Sigmoid colon (tissue), 7 donors: ENCODE measurements around the gene GIMAP7. TPM values are rescaled to one million over a fixed set of nuclear protein-coding genes. Genes with fewer than 3 reads are reported as not detected.

Experiments used
- DNase-seq: peaks from one replicate; pipeline ENCODE4 v3.0.0-alpha.2; 2019
- H3K27ac ChIP-seq, 4 donors: fragments of 200-600 bp; sonication (generic); one replicate each; pipeline ENCODE4 v1.5.1; 2016 to 2019; ENCODE audit warnings: mild to moderate bottlenecking in 1 of 4
- H3K27me3 ChIP-seq, 3 donors: fragments of 200-600 bp; sonication (generic); one replicate each; pipeline ENCODE4 v1.5.1; 2019; ENCODE audit warnings: mild to moderate bottlenecking in 1 of 3
- H3K36me3 ChIP-seq, 4 donors: fragments of 200-600 bp; sonication (generic); one replicate each; pipeline ENCODE4 v1.5.1; 2016 to 2019
- H3K4me1 ChIP-seq, 4 donors: fragments of 200-600 bp; sonication (generic); one replicate each; pipeline ENCODE4 v1.5.1; 2017 to 2019
- H3K4me3 ChIP-seq, 4 donors: fragments of 200-600 bp; sonication (generic); one replicate each; pipeline ENCODE4 v1.5.1; 2017 to 2019; ENCODE audit warnings: mild to moderate bottlenecking in 2 of 4, moderate library complexity in 1 of 4
- H3K9me3 ChIP-seq, 4 donors: fragments of 200-600 bp in 3 of 4; sonication (generic) in 3 of 4; one replicate each; pipeline versions ENCODE4 v1.5.1 to v1.6.1; 2013 to 2019
- EP300 ChIP-seq, 4 donors: sonication (generic); formaldehyde crosslinking; IDR thresholded peaks; one replicate each; pipeline ENCODE4 v1.6.1; 2017; ENCODE audit warnings: antibody characterized with exemption in 4 of 4
- POLR2A ChIP-seq, 2 donors: fragments of 450-650 bp; IDR thresholded peaks; one replicate each; pipeline ENCODE4 v1.6.1; 2016; ENCODE audit warnings: antibody characterized with exemption in 2 of 2, mild to moderate bottlenecking in 2 of 2, moderate library complexity in 2 of 2
- POLR2AphosphoS5 ChIP-seq, 4 donors: sonication (generic); formaldehyde crosslinking; IDR thresholded peaks; one replicate each; pipeline ENCODE4 v1.6.1; 2017; ENCODE audit warnings: antibody characterized with exemption in 4 of 4
- WGBS, 2 donors: extraction: QIAGEN DNeasy Blood & Tissue Kit; methylation state at CpG; one replicate each; pipeline ENCODE4 v1.1.7; 2013; 5-methylcytosine and 5-hydroxymethylcytosine counted together
- intact Hi-C: fragments of 100-400 bp; cut with DNase I; formaldehyde crosslinking; loops from one replicate; pipeline ENCODE4 v1.15.1; 2023
- polyA plus RNA-seq, 3 donors: library from polyadenylated mRNA; stranded (reverse); fragments of 200-250 nt; gene quantifications; one replicate each; pipeline ENCODE4 v1.2.3, GENCODE V29; 2013
- total RNA-seq, 4 donors: library from RNA; depleted of rRNA; stranded (reverse); fragments of >200 nt; gene quantifications; one replicate each; pipeline ENCODE4 v1.1.0, GENCODE V29; 2016
- TF ChIP-seq, protein P1 (sequence below), 4 experiments: fragments of 450-650 bp in 3 of 4; fragments of 200-600 bp in 1 of 4; IDR thresholded peaks; one replicate each; pipeline ENCODE4 v1.5.1; 2016 to 2019; ENCODE audit warnings: antibody characterized with exemption in 4 of 4, mild to moderate bottlenecking in 3 of 4, moderate library complexity in 2 of 4
- donor health status: healthy with polysubstance abuse.
- donor health status: Bipolar disorder and iron deficiency.
- donor health status: healthy.

Gene GIMAP7
- total and polyA plus RNA-seq, 7 donors: 8.6 to 42.9 (median 12.6) TPM

DNA sequence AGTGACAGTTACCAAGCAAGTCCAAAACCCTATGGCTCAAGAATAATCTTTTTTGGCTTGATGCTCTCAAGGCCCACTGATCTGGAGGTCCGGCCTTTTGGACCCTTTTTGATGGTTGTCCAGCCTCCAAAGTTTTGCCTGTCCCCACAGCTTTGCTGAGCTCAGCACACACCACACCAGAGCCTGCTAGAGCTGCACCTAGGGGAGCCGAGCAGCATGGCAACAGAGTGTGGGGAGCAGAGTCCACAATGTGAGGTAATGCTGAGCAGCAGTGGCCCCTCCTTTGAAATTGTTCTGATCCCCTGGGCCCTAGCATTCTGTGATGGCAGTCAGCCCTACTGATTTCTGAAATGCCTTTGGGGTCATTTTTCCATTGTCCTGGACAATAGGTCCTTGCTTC, 9.3 kb downstream of the GIMAP7 start:
- WGBS, 2 donors: 39 to 69% methylated on average over 2 of the region's 2 CpGs
- no peak for DNase-seq
- Histone ChIP-seq H3K4me1 (no peaks in the 10 kb centered on the region), H3K4me3 (no peak overlapping the region), H3K27ac (no peak overlapping the region), H3K9me3 (peaks cover 0 to 4% (median 0%) of the 10 kb centered on the region in 4 donors), H3K36me3 (no peaks in the 10 kb centered on the region), H3K27me3 (no peaks in the 10 kb centered on the region)
- no peak for TF ChIP-seq POLR2A (IDR thresholded peaks at IDR 0.05)
- TF ChIP-seq, protein P1, sequence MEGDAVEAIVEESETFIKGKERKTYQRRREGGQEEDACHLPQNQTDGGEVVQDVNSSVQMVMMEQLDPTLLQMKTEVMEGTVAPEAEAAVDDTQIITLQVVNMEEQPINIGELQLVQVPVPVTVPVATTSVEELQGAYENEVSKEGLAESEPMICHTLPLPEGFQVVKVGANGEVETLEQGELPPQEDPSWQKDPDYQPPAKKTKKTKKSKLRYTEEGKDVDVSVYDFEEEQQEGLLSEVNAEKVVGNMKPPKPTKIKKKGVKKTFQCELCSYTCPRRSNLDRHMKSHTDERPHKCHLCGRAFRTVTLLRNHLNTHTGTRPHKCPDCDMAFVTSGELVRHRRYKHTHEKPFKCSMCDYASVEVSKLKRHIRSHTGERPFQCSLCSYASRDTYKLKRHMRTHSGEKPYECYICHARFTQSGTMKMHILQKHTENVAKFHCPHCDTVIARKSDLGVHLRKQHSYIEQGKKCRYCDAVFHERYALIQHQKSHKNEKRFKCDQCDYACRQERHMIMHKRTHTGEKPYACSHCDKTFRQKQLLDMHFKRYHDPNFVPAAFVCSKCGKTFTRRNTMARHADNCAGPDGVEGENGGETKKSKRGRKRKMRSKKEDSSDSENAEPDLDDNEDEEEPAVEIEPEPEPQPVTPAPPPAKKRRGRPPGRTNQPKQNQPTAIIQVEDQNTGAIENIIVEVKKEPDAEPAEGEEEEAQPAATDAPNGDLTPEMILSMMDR (IDR thresholded peaks at IDR 0.05): no peak
- intact Hi-C loops: no loop called here

DNA sequence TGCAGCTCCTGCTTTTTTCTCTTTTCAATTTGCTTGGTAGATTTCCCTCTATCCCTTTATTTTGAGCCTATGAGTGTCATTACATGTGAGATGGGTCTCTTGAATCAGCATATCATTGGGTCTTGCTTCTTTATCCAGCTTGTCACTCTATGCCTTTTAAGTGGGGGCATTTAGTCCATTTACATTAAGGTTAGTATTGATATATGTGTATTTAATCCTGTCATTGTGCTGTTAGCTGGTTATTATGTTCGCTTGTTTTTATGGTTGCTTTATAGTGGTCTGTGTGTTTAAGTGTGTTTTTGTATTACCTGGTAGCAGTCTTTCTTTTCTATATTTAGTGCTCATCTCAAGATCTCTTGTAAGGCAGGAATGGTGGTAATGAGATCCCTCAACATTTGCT, 17.0 kb downstream of the GIMAP7 start:
- Histone ChIP-seq H3K36me3 (no peaks in the 10 kb centered on the region), H3K9me3 (peaks cover 0 to 4% (median 1%) of the 10 kb centered on the region in 4 donors), H3K27ac (no peak overlapping the region), H3K4me1 (no peaks in the 10 kb centered on the region), H3K4me3 (no peak overlapping the region), H3K27me3 (no peaks in the 10 kb centered on the region)
- intact Hi-C loops: no loop called here
- TF ChIP-seq EP300 (IDR thresholded peaks at IDR 0.05) (no peak), POLR2A (IDR thresholded peaks at IDR 0.05) (no peak), POLR2AphosphoS5 (IDR thresholded peaks at IDR 0.05) (no peak)
- TF ChIP-seq, protein P1 (IDR thresholded peaks at IDR 0.05): no peak
- WGBS, 2 donors: 58 to 90% methylated on average over 1 of the region's 1 CpG
- no peak for DNase-seq

DNA sequence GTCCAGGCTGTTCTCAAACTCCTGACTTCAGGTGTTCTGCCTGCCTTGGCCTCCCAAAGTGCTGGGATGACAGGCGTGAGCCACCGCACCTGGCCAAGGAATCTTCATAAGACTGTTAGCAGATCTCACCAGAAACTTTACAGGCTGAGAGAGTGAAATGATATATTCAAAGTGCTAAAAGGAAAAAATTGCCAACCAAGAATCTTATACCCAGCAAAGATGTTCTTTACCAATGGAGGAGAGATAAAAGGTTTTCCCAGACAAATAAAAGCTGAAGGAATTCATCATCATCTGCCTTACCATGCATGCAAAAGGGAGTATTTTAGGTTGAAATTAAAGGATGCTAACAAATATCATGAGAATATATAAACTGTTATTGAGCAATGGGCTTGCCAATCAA, 23.6 kb downstream of the GIMAP7 start:
- no peak for DNase-seq
- H3K4me3 ChIP-seq: no peak overlapping the region
- H3K27ac ChIP-seq: no peak overlapping the region
- H3K27me3 ChIP-seq: no peaks in the 10 kb centered on the region
- TF ChIP-seq, protein P1 (IDR thresholded peaks at IDR 0.05): no peak
- TF ChIP-seq POLR2A (IDR thresholded peaks at IDR 0.05) (no peak), POLR2AphosphoS5 (IDR thresholded peaks at IDR 0.05) (no peak), EP300 (IDR thresholded peaks at IDR 0.05) (no peak)
- intact Hi-C loops: no loop called here
- H3K36me3 ChIP-seq: no peaks in the 10 kb centered on the region
- WGBS, 2 donors: 93 to 98% methylated on average over 2 of the region's 2 CpGs
- peaks cover 3 to 19% (median 4%) of the 10 kb centered on the region in 4 donors for H3K9me3 ChIP-seq
- H3K4me1 ChIP-seq: no peaks in the 10 kb centered on the region

DNA sequence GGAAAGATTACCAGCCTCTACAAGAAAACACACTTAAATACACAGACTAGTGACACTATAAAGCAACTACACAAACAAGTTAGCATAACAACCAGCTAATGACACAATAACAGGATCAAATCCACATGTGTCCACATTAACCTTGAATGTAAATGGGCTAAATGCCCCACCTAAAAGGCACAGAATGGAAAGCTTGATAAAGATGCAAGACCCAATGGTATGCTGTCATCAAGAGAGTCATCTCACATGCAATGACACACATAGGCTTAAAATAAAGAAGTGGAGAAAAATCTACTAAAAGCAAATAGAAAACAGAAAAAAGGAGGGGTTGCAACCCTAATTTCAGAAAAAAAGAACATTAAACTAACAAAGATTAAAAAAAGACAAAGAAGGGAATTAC, 38.5 kb downstream of the GIMAP7 start:
- Histone ChIP-seq H3K27me3 (no peaks in the 10 kb centered on the region), H3K27ac (no peak overlapping the region), H3K9me3 (peaks cover 0 to 3% (median 0%) of the 10 kb centered on the region in 4 donors), H3K4me1 (no peaks in the 10 kb centered on the region), H3K4me3 (no peak overlapping the region), H3K36me3 (no peaks in the 10 kb centered on the region)
- no peak for TF ChIP-seq EP300 (IDR thresholded peaks at IDR 0.05)
- no peak for TF ChIP-seq POLR2A (IDR thresholded peaks at IDR 0.05)
- no peak for TF ChIP-seq POLR2AphosphoS5 (IDR thresholded peaks at IDR 0.05)
- TF ChIP-seq, protein P1 (IDR thresholded peaks at IDR 0.05): no peak
- intact Hi-C loops: no loop called here
- DNase-seq: no peak

DNA sequence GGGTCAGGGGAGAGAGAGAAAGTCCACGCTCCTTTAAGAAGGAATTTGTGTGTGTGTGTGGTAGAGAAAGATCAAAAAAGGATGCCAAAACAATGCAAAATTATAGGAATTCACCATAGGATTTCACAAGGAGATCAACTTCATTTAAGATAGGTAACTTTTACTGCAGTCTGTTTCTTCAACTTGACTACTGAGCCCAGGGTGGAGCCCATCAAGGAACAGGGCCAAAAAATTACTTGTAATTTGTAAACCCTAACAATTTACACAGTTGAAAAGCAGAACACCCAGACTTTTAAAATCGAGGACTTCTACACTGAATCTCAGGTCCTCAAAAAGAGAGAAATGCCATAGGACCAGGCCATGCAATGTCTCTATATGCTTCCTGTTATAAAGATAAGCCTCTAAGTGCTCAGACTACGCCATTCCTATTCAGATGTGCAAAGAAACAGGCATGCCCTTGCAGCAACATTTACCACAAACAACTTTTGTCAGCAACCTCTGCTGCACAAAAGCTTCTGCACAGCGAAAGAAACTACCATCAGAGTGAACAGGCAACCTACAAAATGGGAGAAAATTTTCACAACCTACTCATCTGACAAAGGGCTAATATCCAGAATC, 42.0 kb downstream of the GIMAP7 start:
- no peak for TF ChIP-seq EP300 (IDR thresholded peaks at IDR 0.05)
- TF ChIP-seq POLR2AphosphoS5 (IDR thresholded peaks at IDR 0.05): no peak
- TF ChIP-seq POLR2A (IDR thresholded peaks at IDR 0.05): no peak
- Histone ChIP-seq H3K4me1 (no peaks in the 10 kb centered on the region), H3K4me3 (no peak overlapping the region), H3K9me3 (peaks cover 0 to 10% (median 2%) of the 10 kb centered on the region in 4 donors), H3K27me3 (no peaks in the 10 kb centered on the region), H3K27ac (no peak overlapping the region), H3K36me3 (no peaks in the 10 kb centered on the region)
- 35 to 42% methylated on average over 4 of the region's 4 CpGs for WGBS, 2 donors
- no peak for DNase-seq
- intact Hi-C loops: no loop called here
